Stimulated activated CD4-positive, alpha-beta T cell treated with anti-CD3 and anti-CD28 coated beads, Interleukin-4, amount 100 ng/mL, for 1 hour (primary cell): ENCODE results near the gene CPM.
"Not testable (repeated sequence)": the region's sequence is repeated elsewhere in the genome, so short reads cannot be mapped to it uniquely, and the experiment has no call there.

Source experiments
- DNase-seq: peaks from one replicate; pipeline ENCODE4 v3.0.0-alpha.2; 2020

Gene CPM

DNA sequence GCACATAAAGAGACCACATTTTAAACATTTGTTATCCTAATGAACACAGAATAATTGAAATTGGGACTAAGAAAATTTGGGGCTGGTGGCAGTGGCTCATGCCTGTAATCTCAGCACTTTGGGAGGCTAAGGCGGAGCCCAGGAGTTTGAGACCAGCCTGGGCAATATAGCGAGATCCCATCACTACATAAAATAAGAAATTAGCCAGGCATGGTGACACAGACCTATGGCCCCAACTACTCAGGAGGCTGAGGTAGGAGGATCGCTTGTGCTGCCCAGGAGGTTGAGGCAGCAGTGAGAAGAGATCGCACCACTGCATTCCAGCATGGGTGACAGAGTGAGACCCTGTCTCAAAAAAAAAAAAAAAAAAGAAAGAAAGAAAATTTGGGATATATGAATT lies 59.7 kb downstream of the CPM start:
- no peak for DNase-seq

DNA sequence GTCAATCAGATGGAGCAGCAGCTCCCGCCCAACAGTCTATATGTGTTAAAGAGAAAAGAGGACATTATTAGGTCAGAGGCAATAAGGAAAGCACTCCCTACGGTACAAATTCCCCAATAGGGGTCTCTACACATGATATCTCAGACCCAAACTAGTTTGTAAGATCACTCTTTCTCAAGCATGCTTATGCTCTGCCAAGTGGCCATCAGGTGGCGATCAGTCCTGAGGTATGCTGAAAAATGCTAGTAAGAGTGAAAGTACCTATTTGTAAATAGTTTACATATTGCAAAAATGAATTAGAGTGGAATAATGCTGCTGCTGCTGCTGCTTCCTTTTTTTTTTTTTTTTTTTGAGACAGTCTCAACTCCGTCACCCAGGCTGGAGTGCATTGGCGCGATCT lies 61.0 kb downstream of the CPM start:
- DNase-seq: no peak

DNA sequence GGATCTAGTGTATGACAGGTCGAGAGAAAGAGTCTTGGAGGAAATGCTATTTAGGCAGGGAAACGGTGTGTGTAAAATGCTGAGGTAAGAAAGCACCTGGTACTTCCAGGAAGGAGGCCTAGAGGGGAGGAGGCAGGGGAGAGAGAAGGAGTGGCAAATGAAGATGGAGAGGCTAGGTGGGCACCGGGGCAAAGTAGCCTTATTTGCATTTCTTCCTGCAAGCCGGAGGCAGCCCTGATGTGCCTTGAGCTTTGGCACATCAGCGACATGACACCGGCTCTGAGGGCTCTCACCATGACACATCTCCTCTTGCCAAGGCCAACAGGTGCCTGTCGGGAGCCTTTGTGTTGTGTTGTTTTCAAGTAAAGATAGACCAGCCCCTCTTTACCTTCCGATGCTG lies 61.6 kb downstream of the CPM start:
- DNase-seq: no peak

DNA sequence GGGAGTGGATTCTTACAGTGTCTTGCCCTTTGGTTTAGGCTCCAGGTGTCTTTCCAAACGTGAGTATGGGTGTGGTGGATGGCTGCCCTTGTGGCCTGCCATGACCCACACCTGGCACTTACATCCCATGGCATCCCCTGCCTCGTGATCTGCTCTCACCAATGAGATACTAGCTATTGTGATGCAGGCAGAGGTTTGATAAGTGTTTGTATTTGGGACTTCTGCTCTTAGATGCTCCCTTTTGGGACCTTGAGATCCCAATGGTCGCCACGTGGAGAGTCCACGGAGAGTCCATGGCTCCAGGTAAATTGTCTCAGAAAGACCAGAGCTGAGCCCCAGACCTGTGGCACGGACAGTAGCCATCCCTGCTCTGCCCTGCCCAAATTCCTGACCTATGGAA lies 62.5 kb downstream of the CPM start:
- no peak for DNase-seq

DNA sequence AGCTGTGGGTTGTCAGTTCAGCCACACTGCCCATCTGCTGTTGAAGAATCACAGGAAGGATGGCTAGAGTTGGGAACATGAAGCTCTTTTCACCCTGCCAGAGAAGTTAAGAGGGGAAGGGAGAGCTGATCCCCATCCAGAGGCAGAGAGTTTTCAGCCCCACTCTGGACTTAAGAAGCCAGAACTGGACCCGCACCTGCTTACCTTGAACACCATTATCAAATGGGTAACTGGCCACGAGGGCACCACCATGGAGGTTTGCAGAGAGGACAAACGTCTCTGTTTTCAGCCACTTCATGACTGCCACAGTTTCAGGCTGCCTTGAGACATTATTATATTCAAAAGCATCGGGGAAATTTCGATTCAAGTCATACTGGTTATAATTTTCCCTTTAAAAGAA lies 63.0 kb downstream of the CPM start:
- DNase-seq: no peak

DNA sequence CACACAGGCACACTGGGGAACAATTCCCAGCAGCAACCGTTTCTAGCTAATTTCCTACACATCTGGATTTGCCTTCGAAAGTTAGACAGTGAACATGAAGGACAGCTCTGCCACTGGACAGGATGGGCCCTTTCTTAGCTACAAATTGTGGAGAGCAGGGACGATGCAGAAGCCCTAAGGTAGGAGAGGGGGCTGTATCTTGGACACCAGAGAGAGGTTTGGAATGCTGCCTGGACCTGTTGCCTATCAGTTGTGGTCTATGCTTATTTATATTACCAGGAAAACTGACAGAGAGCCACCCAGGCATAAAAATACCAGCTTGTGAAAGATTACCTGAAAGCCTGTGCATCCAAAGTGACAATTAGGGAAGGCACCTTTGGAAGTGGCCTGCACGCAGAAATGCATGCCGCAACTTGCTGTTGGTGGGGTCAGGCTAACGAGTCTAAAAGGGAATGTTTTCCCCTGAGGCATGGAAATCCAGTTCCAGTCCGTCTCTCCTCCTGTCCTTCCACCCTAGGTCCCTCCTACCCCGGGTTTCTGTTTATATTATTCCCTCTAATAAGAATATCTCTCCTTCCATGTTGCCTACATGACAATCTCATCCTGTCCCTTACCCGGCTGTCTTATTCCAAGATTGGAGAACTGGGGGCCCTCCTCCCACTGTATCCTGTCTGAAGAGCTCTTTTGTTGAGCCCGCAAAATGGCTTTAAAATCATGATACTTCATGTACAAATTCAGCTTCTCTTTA lies 64.8 kb downstream of the CPM start:
- DNase-seq: no peak

DNA sequence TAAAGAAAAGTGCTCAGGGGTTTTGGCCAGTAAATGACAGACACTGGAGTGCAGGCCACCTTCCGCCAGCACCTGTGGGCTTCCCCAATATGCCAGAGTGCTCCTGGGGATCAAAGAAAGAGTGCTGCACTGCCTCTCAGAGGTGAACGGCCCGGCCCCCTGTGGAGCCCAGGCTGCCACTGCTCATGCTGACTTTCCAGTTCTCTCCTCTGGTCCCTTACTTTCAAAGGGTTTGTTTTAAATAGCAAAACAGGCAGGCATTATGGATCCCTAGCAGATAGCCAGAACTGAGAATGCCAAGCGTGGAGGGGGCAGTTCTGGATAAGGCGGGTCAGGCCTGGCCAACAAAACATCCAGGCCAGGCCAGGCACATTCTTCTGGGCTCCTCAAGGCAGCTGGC lies 65.4 kb downstream of the CPM start:
- DNase-seq: no peak

DNA sequence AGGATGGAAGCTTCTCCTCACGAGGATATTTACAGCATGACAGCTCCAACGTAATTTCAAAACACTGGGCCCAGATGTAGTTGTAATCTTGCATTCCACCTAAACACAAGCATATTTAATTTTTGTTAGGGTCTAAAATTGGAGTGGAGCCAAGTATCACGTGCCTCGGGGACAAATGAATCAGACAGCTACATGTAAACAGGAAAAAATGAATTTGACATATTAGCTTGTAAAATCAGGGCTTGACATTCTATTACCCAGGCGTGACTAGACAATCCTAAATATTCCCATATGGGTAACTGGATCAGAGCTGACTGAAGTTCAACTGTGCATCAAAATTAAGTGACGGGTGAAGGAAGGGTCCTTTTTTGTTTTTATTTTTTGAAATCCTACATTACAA lies 66.0 kb downstream of the CPM start:
- DNase-seq: no peak

DNA sequence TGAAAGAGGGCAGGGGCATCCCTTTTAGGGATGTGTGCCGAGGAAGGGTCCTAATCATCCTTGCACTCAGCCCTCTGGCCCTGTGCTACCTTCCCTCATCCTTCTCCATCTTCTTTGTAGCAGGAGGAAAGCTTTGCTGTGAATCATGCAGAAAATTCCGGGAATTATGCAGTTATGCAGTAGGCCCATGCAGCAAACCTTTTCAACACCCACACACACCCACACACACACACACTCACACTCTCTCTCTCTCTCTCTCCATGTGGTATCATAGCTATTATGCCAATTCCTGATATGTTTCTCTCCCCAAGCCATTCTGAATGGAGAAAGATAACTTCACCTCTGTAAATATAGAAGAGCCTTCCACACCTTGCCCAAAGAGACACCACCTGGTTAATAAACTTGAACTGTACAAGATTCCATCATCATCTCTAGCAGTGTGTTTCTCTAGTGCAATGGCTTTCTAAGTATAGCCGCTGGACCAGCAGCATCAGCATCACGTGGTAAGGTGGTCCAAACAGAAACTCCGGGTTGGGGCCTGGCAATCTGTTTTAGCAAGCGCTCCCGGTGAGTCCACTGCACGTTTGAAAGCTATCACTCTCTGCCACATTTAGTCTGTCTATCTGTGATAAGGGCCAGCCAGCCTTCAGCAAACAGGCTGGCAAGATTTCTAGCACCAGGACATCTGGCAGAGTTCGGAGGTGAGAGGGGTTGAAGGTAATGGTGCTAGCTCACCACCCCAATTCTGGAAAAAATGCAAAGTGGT lies 67.4 kb downstream of the CPM start:
- DNase-seq: no peak

DNA sequence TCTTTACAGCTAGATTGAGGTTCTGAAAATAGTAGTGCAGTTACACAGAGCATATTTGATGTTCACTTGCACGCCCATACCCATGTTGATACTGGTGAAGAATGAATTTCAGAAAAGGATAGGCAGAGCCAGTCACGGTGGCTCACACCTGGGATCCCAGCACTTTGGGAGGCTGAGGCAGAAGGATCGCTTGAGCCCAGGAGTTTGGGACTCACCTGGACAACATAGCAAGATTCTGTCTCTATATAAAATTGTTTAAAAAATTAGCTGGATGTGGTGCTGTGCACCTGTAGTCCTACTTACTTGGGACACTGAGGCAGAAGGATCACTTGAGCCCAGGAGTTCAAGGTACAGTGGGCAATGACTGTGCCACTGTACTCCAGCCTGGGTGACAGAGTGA lies 68.4 kb downstream of the CPM start:
- no peak for DNase-seq

DNA sequence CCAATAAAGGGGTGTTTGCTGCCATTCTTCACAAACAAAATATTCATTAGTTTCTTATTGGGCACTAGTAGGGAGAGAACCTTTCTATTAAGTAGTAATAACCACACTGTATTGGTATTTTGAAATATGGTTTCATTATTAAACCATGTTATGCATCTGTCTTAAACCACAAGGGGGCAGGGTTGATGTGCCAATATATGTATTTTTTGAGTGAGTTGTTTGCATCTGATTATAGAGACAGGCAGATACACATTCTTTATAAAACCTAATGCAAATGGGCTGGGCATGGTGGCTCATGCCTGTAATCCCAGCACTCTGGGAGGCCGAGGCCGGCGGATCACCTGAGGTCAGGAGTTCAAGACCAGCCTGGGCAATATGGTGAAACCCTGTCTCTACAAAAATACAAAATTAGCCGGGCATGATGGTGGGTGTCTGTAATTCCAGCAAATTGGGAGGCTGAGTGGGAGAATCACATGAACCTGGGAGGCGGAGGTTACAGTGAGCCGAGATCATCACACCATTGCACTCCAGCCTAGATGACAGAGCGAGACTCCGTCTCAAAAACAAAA lies 69.0 kb downstream of the CPM start:
- not testable (repeated sequence) for DNase-seq

DNA sequence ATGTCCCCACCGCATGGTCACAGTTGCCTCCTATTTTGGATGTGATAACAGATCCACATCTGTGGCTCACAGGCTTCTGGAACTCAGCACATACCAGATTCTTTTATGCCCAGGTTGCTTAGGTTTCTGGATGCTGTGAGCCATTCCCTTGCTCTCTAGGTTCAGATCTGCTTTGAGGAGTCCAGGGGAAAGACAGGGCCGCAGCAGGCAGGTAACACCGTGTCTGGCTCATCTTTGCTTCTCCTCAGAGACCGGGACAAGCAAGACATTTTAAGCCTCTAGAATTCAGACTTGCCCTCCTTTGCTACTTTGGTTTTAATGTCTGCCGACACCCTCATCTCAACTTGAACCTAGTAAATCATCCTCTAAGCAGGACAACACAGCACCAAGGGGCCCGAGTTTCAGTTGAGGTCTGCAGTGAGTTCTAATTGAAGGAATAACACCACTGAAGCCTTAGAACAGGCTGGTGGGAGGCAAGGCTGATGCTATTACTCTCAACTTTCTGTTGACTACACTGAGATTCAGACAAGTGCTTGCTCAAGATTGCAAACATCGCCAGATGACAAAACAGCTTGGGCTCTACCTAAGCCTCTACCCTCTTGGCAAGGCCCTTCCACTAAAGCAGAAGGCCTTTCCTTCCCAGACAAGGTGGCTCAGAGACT lies 69.7 kb downstream of the CPM start:
- DNase-seq: no peak

DNA sequence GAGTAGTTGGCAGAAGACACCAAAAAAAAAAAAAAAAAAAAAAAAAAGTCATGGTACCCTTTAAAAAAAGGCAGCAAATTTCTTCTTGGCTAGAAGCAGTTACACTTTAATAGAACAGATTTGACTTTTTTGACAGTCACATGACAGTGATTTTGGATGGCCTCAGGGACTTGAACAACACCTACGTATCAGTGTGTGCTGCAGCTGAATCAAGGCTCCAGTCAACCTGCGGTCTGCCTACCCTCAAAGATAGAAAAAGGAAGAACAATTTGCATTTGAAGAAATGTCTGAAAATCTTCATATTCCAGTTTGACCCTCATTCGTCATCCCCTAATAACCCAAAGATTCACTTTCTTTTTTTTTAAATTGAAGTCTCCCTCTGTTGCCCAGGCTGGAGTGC lies 71.1 kb downstream of the CPM start:
- no peak for DNase-seq

DNA sequence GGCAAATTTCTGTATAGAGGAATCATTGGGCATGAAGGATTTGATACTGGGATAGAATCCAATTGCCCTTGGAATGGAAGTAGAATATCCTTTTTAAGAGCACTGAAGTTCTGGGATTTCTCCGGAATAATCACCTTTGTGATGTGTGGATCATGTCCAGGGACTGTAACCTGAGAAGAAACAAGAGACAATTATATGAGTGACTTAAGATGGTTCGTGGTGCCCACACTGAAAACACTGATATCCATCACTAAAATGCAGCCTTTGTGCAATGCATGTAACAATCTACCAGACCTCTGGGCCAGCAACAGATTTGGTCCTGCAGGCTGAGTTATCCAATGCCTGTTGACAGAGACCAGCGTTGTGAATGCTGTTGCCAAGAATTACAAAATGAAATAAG lies 76.5 kb downstream of the CPM start:
- no peak for DNase-seq

DNA sequence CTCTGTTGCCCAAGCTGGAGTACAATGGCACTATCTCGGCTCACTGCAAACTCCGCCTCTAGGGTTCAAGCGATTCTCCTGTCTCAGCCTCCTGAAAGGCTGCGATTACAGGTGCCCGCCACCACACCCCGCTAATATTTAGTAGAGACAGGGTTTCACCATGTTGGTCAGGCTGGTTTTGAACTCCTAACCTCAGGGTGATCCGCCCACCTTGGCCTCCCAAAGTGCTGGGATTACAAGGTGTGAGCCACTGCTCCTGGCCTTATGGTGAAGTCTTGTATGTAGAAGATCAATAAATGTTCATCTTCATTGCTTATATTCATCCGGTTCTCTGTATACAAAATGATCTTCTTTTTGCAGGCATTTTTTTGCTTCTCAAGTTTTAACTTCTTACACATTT lies 77.2 kb downstream of the CPM start:
- DNase-seq: no peak

DNA sequence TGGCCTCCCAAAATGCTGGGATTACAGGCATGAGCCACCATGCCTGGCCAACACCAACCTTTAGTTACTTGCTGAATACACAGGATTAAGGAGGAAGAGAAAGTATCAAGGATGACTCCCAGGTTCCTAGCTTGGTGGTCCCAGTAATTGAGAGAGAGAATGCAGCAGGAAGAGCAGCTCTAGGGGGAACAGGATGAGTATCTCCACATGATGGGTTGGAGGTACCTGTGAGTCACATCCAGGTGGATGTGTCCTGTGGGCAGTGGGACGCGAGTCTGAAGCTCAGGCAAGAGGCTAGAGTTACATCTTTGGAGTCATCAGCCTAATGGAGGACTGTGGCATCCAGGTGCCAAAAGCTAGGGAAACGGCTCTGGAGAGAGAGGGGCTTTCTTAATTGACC lies 77.9 kb downstream of the CPM start:
- no peak for DNase-seq

DNA sequence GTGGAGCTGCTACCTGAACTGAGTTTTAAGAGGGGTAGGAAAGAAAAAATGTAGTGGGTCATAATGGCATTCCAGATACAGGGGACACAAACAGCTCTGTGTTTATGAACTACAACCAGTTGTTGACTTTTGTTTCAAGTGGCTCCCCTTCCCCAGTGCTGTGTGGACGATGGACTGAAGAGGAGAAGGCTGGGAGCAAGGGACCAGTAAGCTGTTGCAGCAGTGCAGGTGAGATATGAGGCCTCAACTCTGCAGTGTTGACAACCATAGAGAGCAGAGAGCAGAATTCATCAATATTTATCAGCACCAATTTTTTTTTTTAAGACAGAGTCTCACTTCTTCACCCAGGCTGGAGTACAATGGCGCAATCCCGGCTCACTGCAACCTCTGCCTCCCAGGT lies 78.4 kb downstream of the CPM start:
- no peak for DNase-seq

DNA sequence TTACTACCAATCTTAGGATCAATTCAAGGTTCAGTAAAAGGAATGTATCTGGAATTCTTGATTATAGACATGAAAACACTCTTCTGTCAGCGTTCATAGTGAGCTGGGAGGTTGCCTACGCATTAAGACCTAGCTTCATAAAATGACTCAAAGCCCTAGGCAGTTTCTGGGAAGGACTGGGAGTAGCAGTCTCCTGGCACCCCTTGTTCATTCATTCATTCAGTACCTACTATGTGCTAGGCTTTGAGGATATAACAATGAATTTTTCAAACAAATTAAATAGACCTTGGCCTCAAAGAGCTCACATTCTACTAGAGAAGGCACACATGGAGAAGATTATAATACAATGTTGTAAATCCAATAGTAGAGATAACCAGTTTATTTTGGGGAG lies 78.9 kb downstream of the CPM start:
- no peak for DNase-seq

DNA sequence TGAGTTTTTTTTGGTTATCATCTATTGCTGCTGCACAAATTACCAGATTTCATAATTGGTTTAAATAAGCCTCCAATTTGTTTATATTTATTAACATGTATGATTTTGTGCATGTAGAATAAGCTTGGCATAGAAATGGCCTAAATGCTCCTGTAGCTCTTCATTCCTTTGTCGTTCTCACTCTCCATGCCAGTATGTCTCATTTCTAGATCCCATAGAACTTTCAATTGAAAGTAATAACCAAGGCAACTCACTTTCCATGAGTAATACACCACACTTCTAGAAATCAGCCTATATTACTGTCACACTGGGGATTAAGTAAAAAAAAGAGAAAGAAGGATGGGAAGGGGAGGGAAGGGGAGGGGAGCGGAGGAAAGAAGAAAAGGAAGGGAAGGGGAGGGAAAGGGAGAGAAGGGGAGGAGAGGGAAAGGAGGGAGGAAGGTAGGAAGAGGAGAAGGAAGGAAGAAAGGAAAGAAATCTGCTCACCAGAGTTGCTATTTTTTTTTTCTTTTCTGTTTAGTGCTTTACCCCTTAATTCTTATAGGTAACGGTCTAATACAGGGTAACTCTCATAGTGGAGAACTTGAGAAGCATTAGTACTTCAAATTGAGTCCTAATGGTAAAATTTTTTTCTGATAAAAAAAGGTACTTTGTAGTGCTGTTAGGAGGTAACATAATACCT lies 79.4 kb downstream of the CPM start:
- DNase-seq: no peak

DNA sequence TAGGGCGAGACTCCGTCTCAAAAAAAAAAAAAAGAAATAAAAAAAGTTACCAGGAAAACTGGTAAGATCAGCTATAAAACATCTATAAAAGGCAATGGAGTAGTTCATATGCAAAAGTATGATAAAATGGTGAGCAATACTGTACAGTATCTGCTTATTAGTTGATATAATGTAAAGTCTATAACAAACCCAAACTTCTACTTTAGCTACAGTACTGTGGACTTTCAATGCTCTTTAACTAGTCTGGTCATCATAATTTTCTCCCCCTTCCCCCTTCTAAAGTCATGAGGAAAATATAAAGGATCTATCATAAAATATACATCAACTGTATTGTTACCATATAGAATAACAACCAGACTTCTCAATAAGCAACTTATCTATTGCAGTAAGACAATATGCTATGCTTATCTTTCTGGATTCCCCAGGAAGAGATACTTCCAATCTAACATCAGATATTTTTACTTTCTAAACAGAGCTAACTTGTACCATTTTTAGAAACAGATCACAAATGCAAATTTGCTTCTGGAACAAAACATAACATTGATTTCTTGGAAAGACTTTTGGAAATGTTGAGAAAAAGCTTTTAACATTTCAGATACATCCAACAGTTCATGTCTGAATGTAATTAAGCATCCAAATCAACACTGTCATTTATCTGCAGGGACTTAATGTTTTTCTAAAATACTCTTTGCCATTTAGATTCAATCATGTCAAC lies 81.2 kb downstream of the CPM start:
- DNase-seq: no peak

DNA sequence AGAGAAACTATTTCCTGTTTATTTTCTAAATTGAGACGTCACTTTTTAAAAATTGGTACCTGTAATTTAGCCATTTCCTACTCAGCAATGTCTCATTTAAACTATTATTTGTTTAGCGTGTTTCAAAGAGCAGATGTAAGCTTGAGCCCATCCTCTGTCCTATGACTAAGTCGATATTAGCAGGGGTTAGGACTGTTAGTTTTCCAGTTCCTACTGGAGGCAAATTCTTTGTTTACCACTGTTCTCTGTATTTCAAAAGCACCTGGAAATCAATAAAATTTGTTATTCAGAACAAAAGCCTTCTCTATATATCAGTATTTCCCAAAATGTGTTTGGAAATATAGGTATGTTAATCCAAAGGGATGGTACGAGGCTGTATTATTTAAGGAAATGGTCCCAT lies 82.6 kb downstream of the CPM start:
- DNase-seq: no peak

DNA sequence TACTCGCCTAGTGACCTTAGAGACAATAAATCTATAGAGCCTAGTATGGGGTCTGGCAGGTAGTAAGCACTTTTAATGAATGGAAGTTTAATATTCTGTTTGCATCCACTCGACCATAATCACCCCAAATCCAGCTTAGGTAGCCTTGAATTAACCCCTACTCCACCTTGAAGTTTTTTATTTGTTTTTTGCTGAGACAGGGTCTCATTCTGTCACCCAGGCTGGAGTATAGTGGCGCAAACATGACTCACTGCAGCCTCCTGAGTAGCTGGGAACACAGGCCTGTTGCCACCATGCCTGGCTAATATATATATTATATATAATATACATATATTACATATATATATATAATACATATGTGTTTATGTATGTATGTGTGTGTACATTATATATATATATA lies 86.2 kb downstream of the CPM start:
- DNase-seq: no peak
